Measurements from ENCODE around the gene TCP10L. TPM values are rescaled to one million over a fixed set of nuclear protein-coding genes. Genes with fewer than 3 reads are reported as not detected.
A peak's percentile ranks its signal among the peaks of the same experiment; 100 is the strongest.

TCP10L gene
- total and polyA plus RNA-seq, 2 of the 8 experiments (the other 6 are each of a cell fraction or from before 2014, with no cell fraction given): 0.45 to 0.99 TPM

DNA sequence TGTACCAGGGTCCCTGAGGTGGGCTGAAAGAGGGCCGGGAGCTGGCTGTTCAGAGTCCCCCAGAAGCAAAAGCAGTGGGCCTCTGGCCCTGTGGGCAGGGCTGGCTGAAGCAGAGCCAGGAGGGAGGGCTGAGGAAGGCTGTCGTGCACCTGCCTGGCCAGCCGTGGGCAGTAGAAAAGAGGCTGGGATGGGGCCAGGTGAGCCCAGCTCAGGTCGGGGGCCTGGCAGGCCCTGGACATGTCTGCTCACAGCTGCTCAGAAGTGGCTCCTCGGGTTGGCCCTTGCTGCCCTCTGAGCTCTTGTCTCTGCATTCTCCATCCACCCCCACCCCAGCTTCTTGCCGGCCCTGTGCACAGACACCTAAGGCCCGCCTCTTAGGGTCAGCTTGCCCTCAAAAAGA is 60.0 kb downstream of the TCP10L start:
- H3K14ac ChIP-seq (ENCODE audit: insufficient read length): no peak overlapping the region
- H4K8ac ChIP-seq (ENCODE audit: extremely low read depth, insufficient read depth, low read length): no peak overlapping the region
- no peak overlapping the region for H2AK5ac ChIP-seq (ENCODE audit: low read depth, low read length)
- H2AFZ ChIP-seq (ENCODE audit: low read length): 0 out of 2 replicates have a peak overlapping the region, but pooled peaks have one; percentile 30
- DNase-seq (ENCODE audit: low read depth in 1 of 2, low spot score in 2 of 2): no peak
- no peak overlapping the region for H3K9ac ChIP-seq (replicated peaks in 1 of 4; ENCODE audit: extremely low read depth in 1 of 4, low read depth in 3 of 4, low read length in 3 of 4)
- FAIRE-seq: no peak
- H4K20me1 ChIP-seq (replicated peaks in 1 of 2; ENCODE audit: control insufficient read depth in 1 of 2, insufficient read depth in 2 of 2, low read length in 2 of 2): no peaks in the 10 kb centered on the region
- no peak overlapping the region for H3K23ac ChIP-seq (ENCODE audit: insufficient read length)
- ChIA-PET CTCF (ENCODE audit: partially characterized antibody) (interaction anchor here (0.5 to 4.2 kb wide), 12 partner anchors 10 to 167 kb away, joined by 3 to 14 read pairs (median 4); no protein-coding TSS in a partner anchor), POLR2A (ENCODE audit: partially characterized antibody) (no interaction called here)
- peak overlapping the region; percentile 48 for H3K18ac ChIP-seq (ENCODE audit: extremely low read depth, low read length)
- H3K27ac ChIP-seq (ENCODE audit: low read depth, low read length): no peak overlapping the region
- no peak overlapping the region for H3K4ac ChIP-seq (replicated peaks; ENCODE audit: insufficient read length, low read depth, low read length)
- H2BK20ac ChIP-seq (ENCODE audit: low read length): peak overlapping the region; percentile 98
- H3K4me3 ChIP-seq (ENCODE audit: extremely low read depth in 1 of 4, insufficient read depth in 2 of 4, low read depth in 3 of 4, low read length in 4 of 4): no peak overlapping the region
- peak overlapping the region; percentile 5 for H2BK120ac ChIP-seq (replicated peaks; ENCODE audit: low read depth, low read length)
- no peak overlapping the region for H3K4me2 ChIP-seq (ENCODE audit: insufficient read depth in 1 of 2, low read depth in 2 of 2, low read length in 2 of 2)
- no peaks in the 10 kb centered on the region for H3K36me3 ChIP-seq (ENCODE audit: control insufficient read depth in 2 of 4, insufficient read depth in 4 of 4, low read length in 3 of 4)
- 79% methylated on average over 7 of the region's 7 CpGs; no CpG with 5 or more reads in 1 of the 2 experiments for WGBS, 2 experiments (ENCODE audit: extremely low coverage in 1 of 2, insufficient coverage in 1 of 2, insufficient read length in 1 of 2, insufficient replicate concordance in 2 of 2, low coverage in 1 of 2, low lambda C conversion rate in 2 of 2, missing lambda C conversion rate in 1 of 2)
- peak overlapping the region; percentile 90 for H4K91ac ChIP-seq (replicated peaks; ENCODE audit: insufficient read length, low read length)
- no peaks in the 10 kb centered on the region; the same call in 1 of the 2 replicates for H3K79me1 ChIP-seq (ENCODE audit: low read depth, low read length)
- peak overlapping the region; percentile 89 for H2BK5ac ChIP-seq (ENCODE audit: low read depth, low read length)
- H3K56ac ChIP-seq (replicated peaks; ENCODE audit: insufficient read length, low read depth, low read length): no peak overlapping the region
- peaks cover 0 to 18% (median 7%) of the 10 kb centered on the region in 4 experiments; a peak in 5 of 7 replicates for H3K4me1 ChIP-seq (replicated peaks in 1 of 4; ENCODE audit: control insufficient read depth in 3 of 4, insufficient read depth in 4 of 4, low read length in 3 of 4)
- H3K79me2 ChIP-seq (ENCODE audit: control insufficient read depth in 1 of 2, insufficient read depth in 2 of 2, low read length in 2 of 2): no peaks in the 10 kb centered on the region
- peak overlapping the region; percentile 16 for H4K5ac ChIP-seq (ENCODE audit: insufficient read length, low read depth, low read length)
- no peaks in the 10 kb centered on the region for H3K27me3 ChIP-seq (replicated peaks in 1 of 4; ENCODE audit: control insufficient read depth in 3 of 4, extremely low read depth in 1 of 4, insufficient read depth in 3 of 4, low read length in 3 of 4)
- peak; percentile 23 to 31 (median 25); a peak in 3 of 4 replicates for TF ChIP-seq CTCF (IDR thresholded peaks at IDR 0.05; ENCODE audit: control extremely low read depth in 1 of 3, insufficient read depth in 1 of 3, low read depth in 1 of 3, low read length in 3 of 3)
- no peak for TF ChIP-seq JUN (IDR thresholded peaks at IDR 0.05; ENCODE audit: low read depth, low read length)
- peak; percentile 13 to 36; a peak in 1 of 4 replicates for TF ChIP-seq RAD21 (IDR thresholded peaks at IDR 0.05 in 1 of 2, conservative IDR thresholded peaks at IDR 0.05 in 1 of 2; ENCODE audit: low read depth in 2 of 2, low read length in 2 of 2)
- H3K23me2 ChIP-seq (ENCODE audit: low read depth, low read length): no peaks in the 10 kb centered on the region
- no peak overlapping the region for H2BK12ac ChIP-seq (ENCODE audit: low read depth, low read length)
- H2BK15ac ChIP-seq (ENCODE audit: low read length): no peak overlapping the region
- peaks cover 1 to 3% of the 10 kb centered on the region in 2 experiments; a peak in 2 of 4 replicates for H3K9me3 ChIP-seq (ENCODE audit: insufficient read depth in 2 of 2, low read depth in 1 of 2, low read length in 1 of 2)

All from H1 (cell line).